HG03097 (cell line): ENCODE measurements around the gene ZNF236.

ENCODE experiments used
- ATAC-seq: cut with Tn5 transposase; IDR thresholded peaks from one replicate; pipeline ENCODE4 v1.9.1; 2021; ENCODE audit not compliant: unreplicated experiment, low FRiP score

ZNF236 gene

GRCh38 chr18:77000527-77000926 is 178.2 kb downstream of the ZNF236 start:
- ATAC-seq, result no peak

DNA sequence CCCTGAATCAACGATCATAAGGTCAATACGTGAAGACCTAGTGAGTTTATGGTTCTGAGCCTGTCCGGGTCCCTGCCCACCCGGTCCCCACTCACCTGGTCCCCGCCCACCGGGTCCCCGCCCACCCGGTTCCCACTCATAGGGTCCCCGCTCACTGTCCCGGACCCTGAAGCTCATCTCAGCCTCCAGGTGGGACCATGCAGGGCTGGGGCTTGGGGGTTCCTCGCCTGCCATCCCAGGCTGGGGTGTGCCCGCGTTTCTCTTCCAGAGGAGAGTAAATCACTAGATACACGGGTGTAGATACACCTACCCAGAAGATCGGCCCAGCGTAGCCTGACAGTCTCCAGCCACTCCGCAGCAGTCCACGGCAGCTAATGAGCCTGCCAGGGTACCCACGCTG is 178.7 kb downstream of the ZNF236 start:
- no peak for ATAC-seq

- ATAC-seq, result no peak
These were observed 179.6 kb downstream of the ZNF236 start for GRCh38 chr18:77001979-77002378.

DNA sequence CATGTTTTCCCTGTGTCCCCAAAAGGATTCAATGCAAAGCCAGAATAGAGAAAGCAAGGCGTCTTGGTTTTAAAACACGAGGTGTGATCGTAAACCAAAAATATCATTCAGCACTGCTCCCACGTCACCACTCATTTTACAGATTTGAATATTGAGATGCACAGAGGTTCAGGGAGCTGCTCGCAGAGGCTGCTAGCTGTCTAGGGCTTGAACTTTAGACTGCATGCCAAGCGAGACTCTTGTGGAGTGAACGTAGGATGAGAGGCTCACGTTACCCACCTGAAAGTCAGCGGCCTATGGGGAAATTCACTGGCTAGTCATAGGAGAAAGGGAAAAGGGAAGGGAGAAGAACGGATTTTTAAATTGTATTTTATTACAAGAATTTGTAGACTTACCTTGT is 180.1 kb downstream of the ZNF236 start:
- no peak for ATAC-seq

- ATAC-seq, result no peak
These were observed 181.0 kb downstream of the ZNF236 start for GRCh38 chr18:77003316-77003715.

GRCh38 chr18:77004555-77005380 is 182.4 kb downstream of the ZNF236 start:
- no peak for ATAC-seq

DNA sequence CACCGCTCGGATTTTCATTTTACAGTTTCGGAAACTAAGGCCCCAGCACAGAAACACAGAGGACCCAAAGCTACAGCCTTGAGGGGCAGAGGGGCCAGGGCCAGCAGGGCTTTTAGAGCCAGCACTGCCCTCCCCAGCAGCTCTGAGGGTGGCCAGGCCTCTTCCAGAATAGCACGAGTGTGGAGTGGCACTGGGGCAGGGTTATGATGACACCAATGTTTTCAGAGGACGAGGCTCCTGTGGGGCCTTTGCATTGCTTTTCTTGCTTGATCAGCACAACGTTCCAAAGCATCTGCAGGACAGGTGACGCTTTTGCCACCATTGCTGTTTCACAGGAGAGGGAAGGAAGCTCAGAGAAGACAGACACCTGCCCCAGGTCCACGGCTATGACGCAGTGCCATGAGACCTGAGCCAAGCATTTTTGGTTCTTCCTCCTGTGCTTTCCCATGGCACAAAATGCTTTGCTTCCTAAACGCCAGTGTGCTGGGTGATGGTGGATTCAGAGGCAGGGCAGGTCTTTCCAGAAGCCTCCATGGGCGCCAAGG is 183.4 kb downstream of the ZNF236 start:
- ATAC-seq, result no peak

DNA sequence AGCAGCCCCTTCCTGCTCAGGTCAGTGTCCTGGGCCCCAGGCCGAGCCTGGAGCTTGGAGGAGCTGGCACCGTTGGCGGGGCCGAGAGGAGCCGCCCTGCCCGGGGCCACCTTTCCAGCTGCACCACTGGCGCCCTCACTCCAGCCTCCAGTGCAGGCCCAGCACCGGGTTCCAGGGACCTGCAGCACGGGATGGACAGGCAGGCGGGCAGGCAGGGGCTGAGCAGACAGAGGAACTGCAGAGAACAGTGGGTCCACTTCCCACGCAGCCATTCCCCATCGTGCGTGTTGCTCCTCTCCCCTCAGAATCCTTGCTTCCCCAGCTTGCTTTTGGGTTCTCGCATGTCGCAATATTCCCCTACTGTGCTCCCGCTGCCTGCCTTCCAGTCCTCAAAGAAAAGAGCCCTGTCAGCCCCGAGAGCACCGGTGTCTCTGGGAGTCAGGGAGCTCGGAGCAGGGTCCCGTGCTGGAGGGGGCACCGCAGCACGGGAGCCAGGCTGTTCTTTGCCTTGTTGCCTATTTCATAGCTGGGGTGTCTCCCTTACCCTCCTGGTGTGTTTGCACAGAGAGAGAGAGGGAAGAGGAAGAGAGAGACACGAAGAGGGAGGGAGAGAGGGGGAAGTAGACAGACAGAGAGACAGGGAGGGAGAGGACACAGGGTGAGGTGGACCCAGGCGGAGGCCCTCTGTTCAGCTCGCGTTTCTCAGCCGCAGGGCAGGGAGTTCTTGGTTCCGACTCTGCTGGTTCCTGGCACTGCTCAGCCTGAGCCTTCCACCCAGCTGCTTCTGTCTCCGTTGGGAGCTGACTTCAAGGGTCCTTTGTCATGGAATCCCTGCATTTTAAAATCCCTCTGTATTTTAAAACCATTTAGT is 184.2 kb downstream of the ZNF236 start:
- ATAC-seq, result no peak

DNA sequence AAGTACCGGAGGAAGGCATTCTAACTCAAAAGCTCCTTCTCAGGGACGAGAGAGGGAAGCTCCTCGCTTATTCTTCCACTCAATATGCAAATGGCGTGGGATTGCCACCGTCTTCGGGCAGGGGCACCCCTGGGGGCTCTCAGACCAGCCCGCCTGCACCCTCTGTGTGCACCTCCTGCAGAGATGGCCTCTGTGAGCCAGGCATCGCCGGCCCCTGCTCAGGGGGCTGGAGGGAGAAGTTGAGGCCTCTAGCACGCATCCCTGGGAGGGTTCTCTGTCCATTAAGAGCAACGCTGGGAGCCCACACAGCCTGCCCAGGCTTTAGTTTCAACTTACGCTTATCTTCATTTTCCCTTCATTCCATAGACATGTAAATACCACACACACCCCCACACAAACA is 184.9 kb downstream of the ZNF236 start:
- ATAC-seq, result no peak

DNA sequence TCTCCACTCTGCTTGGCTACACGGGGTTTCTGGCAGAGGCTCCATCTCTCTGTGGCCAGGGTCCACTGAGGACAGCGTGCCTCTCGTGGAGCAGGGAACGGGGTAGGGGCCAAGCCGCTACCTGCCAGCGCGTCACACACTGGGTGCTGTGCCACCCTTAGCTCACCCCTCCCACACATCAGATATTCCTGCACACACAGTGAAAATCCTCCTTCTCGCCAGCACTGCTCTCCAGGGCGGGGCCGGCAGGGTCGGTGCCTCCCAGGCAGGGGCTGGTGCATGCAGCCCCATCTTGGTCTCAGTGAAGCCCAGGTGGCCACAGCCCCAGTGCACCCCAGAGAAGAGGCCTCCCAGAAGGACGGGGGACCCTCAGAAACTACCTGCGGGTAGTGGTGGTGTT is 185.6 kb downstream of the ZNF236 start:
- ATAC-seq, result no peak

DNA sequence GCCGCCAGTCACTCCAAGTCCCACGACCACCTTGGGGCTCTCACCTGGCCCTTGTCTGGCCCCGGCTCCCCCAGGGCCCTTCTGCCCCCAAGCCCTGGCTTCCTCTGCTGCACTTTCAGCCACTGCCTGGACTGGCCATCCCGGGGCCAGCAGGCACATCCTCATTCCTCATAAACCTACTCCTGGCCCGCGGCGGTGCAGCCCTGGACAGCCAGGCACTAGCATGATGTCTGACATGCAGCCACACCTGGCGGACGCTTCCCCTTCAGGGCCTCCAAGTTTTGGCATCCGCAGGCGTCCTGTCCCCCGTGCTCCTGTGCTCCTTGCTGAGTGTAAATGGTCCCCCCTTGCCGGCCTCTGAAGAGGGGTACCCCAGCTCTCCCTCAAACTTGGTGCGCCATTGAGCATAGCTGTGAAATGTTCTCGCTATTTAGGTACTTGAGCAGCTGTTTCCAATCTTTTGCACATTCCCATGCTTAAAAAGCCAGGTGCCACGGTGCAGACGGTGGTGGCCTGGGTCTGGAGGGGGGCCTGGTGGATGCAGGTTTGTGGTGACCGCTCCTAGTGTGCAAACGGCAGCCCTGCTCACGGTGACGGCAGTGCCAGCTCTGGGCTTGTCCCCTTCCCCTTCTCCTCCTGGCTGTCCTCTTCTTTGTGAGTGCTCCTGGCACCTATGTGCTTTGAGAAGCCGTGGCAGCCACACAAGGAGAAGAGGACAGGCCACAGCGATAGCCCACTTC is 186.4 kb downstream of the ZNF236 start:
- ATAC-seq, result no peak

DNA sequence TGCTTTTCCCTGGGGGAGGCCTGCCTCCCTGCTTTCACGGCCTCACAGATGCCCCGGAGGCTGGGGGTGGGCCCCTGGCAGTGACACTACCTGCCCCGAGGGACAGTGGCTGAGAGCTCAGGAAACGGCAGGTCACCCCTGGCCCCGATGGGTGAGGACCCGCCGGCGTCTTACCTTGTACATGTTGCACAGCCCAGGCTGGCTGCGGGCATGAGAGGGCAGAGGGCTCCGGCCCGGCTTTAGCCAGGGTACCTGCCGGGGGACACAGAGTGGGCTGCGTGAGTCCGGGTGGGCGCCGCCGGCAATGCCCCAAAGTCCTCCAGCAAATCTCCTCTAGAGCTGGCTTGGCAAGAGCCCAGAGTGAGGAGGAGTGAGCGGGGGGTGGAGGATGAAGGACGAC is 187.3 kb downstream of the ZNF236 start:
- ATAC-seq, result no peak

- no peak for ATAC-seq
These were observed 189.8 kb downstream of the ZNF236 start for GRCh38 chr18:77012120-77012519.

DNA sequence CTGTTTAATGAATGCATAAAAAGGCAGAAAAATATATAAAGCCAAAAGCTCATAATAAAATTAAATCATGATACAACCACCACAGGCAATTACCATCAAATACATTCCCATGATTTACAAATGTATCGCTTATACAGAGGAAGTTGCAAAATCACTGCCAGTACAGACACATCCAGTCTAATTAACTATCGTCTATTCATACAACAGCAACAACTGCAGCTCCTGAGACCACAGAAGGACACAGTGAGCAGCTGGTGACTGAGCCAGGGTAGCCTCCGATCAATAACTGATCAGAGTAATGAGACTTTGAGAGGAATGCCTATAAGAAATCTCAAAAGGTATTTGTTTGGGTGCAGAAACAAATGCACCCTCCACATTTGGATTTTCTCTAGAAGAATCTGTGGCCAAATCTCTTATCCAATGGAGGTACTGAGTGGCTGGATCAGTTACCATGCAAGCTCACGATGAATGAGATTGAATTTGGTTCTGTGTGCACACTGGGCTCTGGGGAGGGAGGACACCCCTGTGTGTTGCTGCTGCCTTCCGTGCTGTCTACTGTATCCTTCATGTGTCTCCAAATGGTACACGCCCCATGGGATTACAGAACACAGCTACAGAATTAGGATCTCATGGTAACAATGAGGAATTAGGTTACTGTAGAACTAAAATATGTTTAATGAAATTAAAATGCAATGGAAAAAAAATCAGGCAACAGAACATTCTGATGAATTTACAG is 190.6 kb downstream of the ZNF236 start:
- ATAC-seq, result no peak

DNA sequence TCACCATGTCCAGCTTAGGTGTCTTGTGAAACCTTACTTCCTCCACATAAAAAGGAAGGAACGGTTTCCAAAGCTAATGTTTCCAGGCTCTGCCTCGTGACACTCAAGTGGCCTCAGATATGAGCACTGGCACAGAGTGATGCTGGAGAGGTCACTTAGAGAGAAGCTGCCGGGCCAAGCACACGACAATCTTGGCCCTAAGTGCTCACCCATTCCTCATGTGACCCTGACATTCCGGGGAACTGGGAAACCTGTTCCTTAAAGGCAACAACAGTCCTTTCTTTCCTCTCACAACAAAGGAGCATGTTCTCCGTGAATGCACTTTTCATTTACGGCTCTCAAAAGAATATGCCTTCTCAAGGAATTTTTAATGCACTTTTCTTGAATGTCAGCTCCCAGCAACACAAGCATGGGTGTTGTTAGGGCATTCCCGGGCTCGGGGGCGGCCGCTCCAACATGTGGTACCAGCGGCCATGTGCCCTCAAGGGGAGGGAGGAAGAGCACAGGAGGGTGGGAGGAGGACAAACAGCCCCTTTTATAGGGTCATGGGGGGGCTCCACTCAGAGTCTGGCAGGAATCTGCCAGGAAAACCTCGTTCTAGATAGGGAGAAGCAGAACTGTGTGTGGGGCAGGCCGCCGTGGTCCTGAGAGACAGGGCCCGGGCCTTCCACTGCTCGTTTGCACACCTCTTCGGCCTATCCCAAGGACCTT is 191.6 kb downstream of the ZNF236 start:
- no peak for ATAC-seq

DNA sequence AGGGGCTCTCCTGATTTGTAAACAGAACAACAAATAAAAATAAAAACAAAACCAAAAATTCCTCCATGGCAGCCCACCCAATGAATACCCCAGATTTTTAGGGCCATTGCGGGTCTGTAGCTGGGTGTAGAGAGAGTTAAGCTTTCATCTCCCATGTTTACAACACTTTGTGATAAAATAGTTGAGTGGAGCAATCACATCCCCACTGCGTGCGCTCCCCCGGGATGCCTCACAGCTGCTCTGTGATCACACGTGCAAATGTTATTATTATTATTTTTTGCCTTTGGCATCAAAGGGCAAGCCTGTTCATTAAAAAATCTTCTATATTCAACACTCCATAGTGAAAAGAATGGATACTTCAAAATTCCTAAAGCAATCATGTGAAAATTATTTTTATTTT is 192.2 kb downstream of the ZNF236 start:
- no peak for ATAC-seq

GRCh38 chr18:77015169-77015568 is 192.8 kb downstream of the ZNF236 start:
- no peak for ATAC-seq

GRCh38 chr18:77015771-77016710 is 193.7 kb downstream of the ZNF236 start:
- ATAC-seq, result no peak
